NCI-H2107 treated with DMSO at 0.1 percent for 48 hours (cell line): Measurements from ENCODE around the gene VARS1.

Source experiments
- DNase-seq: peaks from one replicate; lab custom pipeline; 2025; ENCODE audit not compliant: unreplicated experiment; lab: John Stamatoyannopoulos, UW

The VARS1 gene

DNA sequence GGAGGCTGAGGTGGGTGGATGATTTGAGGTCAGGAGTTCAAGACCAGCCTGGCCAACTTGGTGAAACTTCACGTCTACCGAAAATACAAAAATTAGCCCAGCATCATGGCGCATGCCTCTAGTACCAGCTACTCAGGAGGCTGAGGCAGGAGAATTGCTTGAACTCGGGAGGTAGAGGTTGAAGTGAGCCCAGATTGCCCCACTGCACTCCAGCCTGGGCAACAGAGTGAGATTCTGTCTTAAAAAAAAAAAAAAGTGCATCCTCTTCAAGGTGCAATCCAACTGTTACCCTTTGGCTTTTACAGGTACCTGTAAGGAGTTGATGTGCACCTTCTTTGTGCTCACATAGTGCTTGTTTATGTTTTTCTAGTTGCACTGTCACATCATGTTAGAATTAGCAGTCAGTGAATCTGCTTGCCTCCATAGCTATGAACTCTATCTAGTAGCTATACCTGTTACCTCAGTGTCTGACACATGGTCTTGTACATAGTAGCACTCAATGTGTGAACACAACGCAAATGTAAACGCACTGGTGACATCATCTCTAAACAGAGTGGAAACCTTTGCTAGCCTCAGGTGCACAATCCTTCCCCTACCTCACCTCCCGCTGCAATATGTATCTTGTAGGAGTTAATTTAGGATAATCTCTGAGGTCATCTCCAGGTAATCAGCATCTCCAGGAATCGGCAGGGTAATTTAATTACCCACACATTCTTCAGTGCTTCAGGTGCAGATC is 46.1 kb downstream of the VARS1 start:
- DNase-seq = no peak
